COLO668 (cell line): Measurements from ENCODE around the gene SMIM35.
"Not testable (repeated sequence)": the region's sequence is repeated elsewhere in the genome, so short reads cannot be mapped to it uniquely, and the experiment has no call there.

Experiments
- DNase-seq: peaks from one replicate; lab custom pipeline; 2025; ENCODE audit not compliant: unreplicated experiment; lab: John Stamatoyannopoulos, UW

SMIM35 gene

DNA sequence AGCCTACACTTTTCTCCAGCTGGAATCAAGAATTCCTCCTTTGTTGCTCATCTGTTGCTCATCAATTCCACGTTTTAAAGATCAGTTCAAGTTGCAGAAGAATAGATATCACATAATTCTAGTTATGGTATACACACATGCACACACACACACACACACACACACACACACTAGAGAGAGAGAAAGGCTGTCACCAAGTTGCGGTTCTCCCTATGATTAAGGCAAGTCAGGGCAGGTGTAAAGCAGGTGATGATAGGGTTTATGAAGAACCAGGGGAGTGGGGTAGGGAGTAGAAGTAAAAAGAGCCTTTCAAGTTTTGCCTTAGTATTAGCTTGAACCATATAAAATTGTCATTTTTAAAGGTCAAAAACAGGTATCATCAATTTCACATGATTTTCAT, 41.6 kb downstream of the SMIM35 start:
- no peak for DNase-seq

DNA sequence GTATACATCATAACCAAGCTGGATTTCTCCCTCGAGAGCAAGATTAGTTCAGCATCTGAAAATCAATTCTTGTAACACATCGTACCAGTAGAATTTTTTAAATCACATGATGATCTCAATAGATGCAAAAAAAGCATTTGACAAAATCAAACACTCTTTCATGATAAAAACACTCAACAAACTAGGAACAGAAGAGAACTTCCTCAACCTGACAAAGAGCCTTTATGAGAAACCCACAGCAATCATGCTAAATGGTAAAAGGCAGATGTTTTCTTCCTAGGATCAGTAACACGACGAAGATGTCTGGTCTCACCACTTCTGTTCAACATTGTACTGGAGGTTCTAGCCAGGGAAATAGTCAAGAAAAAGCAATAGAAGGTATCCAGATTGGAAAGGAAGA, 44.0 kb downstream of the SMIM35 start:
- DNase-seq: no peak

DNA sequence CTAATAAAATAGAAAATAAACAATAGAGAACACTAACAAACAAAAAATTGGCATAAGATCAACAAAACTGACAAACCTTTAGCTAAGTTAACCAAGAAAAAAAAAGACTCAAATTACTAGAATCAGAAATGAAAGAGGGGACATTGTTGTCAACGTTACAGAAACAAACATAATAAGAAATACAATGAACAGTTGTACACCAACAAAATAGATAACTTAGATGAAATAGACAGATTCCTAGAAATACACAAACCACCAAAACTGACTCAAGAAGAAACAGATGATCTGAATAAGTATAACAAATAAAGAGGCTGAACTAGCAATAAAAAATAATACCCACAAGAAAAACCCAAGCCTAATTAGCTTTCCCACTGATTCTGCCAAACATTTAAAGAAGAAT, 44.6 kb downstream of the SMIM35 start:
- no peak for DNase-seq

DNA sequence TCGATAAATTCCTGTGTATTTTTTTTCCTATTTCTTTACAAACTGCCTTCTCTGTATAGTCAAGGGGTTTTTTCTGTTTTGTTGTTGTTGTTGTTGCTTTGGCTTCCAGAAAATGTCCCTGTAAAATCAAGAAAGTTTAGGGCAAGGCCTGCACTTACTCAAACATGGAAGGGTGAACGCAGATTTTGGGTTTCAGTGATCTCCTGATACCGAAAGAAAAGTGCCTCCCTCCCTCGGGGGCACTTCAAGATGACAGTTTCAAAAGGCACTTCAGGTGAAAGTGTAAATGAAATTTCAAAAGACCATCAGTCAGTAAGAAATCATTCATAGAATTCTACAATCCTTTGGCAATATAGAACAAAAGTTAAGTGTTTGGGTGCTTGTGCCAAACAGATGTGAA, 53.3 kb downstream of the SMIM35 start:
- DNase-seq: no peak

DNA sequence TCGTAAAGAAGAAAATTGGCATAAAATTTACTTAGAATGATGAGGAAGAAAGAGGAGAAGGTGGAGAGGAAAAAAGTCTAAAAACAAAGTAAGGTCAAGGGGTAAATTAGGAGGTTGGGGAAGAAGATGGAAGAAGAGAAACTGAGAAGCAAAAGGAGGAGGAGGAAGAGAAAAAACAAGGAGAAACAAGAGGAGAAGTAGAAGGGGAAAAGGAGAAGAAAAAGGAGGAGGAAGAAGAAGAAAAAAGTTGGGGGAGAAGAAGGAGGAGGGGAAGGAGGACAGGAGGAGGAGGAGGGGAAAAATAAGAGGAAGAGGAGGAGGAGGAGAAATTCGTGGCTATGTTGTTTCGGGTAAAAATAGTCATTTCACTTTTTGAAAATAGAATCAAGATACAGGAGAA, 58.1 kb downstream of the SMIM35 start:
- no peak for DNase-seq

DNA sequence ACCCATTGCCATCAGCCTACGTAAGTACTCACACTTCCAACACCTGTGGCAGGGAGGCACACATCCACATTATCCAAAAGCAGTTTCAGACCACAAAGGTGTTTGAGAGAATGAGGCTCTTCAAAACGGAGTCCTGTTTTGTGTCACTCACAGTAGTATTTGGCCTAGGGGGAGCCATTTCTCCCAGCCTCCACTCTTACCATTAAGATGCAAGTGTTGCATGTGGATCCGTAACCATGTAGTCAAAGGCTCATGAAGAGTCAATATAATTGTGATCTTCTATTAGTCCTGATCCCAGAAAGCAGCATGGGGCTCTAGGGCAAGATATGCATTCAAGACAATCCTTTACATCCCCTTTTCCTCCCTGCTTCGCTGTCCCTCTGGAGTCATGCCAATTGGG, 59.1 kb downstream of the SMIM35 start:
- no peak for DNase-seq

DNA sequence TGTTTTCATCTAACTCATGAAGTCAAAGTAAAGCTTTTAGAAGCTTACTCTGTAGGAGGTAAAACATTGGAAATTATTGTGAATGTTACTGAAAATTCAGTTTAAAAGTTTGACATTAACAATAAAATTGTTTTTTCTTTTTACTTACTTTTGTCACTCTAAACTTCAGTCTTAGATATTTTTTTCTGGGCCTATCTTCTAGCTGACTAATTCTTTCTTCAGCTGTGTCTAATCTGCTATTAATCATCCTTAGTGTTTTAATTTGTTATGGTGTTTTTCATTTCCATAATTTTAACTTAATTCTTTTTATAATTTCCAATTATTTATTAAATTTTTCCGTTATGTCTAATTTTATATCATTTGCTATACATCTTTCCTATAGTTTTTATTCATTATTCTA, 65.6 kb downstream of the SMIM35 start:
- no peak for DNase-seq

DNA sequence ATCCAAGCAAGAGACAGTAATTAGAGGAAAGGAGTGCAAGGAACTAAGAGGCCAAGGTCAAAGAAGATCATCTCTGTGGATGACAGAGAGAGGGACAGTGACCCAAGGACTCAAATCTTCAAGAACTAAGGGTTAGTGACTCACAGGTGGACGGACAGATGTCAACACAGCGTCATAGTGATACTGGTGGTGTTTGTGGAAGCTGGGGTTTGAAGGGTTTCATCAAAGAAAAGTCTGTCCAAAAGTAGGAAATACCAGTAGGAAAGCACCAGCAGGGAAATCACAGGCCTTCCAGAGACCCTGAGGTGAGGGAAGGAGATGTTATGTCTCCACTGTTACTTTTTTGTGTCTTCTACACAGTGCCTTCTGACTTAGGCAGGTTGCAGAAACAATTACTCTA, 68.4 kb downstream of the SMIM35 start:
- DNase-seq: no peak

DNA sequence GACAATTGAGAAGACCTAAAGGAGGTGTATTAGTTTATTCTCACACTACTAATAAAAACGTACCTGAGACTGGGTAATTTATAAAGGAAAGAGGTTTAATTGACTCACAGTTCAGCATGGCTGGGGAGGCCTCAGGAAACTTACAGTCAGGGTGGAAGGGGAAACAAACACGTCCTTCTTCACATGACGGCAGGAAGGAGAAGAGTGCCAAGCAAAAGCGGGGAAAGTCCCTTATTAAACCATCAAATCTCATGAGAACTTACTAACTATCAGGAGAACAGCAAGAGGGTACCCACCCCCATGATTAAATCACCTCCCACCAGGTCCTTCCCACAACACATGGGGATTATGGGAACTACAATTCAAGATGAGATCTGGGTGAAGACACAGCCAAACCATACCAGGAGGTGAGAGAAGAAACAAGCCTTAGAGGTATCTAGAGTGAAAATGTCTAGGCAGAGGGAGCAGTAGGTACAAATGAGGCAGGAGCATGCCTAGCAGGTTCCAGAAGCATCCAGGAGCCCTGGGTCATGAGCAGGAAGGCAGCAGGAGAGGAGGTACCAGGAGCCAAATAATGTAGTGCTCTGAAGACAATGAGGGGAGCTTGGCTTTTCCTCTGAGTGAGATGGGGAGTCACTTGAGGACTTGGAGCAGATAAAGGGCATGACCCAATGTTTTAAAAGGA, 69.0 kb downstream of the SMIM35 start:
- DNase-seq: no peak

DNA sequence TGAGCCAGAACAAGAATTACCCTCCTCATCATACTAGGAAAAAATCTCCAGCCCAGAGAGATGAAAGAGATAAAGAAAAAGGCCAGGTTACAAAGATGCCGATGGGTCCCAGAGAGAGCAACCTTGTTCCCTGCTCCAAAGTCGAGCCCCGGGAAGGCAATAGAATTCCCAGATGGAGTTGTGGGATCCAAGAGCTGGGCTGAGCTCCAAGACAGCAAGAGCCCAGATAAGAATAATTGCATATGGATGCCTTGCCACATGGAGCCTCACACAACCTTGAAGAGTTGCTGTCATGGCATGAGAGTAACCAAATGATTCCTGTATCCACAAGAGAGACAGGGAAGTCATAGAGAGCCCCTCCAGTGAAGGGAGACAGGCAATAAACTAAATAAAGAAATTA, 69.7 kb downstream of the SMIM35 start:
- no peak for DNase-seq

DNA sequence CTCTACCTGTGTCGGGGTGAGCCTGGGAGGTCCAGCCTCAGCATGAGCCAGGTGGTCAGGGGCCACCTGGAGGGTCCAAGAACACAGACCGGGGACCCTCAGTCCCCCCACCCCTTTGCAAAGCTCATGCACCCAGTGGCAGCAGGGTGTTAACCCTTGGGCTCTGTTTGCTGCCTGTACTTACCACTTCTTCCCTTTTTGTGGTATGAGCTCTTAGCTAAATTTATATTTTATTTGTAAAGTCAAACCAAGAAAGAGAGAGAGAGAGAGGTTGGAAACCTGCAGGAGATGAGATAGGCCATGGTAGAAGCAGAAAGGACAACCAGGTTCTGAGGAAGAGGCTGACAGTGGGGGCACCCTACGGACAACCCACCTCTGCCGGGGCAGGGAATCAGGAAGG, 70.7 kb downstream of the SMIM35 start:
- no peak for DNase-seq

DNA sequence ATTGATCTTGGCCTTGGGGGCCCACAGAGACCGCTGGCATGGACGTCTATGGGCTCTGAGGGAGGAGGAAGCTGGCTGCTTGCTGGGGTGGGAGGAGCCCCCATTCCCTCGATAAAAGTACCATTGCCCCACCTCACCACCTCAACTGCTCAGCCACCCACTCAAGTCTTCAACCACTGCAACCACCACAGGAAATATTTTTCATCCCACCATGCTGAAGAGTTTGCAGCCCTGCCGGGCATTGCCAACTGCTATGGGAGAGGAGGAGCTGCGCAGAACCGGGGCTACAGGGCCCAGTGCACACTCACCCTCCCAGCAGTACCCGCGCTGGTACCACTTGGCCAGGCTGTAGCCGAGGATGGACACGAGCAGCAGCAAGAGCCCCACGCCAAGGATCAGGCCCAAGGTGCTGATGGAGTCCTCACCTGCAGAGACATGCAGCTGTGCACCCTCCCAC, 71.3 kb downstream of the SMIM35 start:
- no peak for DNase-seq

DNA sequence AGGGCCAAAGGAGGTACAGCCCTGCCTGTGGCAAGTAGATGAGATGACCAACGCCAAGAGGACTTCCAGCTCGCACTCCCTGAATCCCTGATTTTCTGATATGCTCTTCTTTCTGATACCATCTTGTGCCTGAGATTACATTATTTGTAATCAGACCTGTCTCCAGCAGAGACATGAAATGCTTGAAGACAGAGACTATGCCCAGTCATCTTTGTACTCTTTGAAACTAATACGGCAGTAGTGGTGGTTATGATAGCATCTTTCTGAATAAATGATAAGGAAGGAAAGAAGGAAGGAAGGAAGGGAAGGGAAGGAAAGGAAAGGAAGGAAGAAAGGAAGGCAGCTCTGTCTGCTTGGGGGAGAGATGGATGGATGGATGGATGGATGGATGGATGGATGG, 72.7 kb downstream of the SMIM35 start:
- DNase-seq: no peak

DNA sequence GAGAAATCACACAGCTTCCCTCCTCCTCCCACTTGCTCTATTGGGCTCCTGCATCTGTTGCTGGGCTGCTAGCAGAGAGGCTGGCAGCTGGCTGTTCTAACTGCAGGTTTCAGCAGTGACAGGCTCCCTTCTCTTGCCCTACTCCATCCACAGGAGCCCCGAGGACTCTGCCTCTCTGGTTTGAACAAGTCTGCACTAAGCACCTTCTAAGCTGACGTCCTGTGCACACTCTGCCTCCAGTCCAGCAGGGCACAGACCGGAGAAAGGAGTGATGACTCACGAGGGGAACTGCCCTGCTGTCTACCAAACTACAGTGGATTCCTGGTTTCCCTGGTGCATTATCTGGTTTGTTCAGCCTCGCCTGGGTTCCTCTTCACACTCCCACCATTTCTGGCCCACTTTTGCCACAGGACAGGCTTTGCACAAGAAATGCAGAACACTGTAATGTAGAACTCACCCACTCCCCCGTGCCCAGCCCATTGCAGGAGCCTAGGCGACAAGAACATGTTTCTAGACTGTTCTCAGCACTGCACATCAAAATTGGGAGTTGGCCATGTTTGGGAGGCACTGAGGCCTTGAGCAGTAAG, 74.6 kb downstream of the SMIM35 start:
- no peak for DNase-seq

DNA sequence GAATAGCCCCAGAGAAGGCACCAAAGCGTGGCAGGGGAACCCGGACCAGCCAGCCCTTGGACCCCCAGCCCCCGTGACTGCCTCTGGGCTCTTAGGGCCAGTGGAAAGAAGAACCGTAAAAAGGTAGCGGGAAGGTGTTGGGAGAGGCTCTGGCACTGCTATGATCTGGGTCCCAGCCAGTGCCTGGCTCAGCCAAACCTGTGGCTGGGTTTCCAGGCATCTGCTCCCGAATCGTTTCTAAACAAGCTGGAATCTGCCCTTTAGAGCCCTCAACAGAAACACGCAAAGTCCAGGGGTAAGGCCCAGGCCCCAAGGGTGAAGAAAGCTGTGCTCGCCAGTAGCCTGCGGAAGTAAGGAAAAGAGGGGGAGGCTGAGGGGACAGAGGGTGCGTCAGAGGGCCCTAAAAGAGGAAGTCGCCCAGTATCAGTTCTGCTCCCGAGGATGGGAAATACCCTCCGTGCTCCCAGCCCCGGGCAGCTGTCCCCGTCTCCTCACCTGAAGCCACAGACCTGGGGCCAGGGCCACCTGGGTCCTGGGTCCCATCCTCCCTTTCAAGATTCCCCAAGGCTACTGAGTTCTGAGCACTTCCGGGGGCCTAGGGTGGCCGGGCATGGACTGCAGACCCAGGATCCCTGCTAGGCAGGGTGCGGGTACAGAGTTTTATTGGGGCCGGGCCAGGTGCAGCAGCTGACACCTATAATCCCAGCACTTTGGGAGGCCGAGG, 75.9 kb downstream of the SMIM35 start:
- DNase-seq: no peak

DNA sequence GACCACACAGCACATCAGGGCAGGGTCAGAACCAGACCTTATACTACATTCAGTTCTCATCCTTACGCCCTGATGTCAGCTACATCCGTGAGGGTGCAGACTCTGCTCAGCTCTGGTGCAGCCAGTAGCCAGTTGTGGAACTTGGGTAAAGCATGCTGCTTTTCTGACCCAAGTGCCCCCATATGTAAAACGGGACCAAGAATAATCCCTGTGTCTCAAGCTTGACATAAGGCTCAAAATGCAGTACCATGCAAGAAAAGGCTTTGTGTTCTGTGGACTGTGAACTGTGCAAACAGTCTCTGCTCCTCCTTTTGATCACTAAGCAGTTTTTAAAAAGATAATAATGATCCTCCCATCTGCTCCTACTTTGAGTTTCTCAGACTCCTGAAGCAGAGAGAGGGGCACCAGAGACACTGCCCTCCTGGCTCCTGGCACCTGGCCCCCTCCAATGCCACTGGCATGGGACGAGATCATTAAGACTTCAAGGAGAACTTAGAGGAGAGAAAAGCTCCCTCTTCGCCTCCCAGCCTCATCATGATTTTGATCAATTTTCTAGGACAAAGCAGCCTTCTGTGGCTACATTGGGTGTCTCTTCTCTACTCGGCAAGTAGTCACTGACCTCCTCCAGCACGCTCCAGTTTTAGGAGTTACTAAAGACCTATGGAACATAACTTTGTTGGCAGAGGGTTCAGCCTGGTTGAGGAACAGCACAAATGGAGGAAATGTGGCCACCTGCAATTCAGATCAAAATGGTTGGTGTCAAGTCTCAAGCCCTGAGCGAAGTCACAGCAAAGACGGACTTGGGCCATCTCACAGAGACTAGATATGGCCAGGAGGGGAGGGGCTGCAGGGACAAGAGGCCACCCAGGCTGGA, 76.7 kb downstream of the SMIM35 start:
- no peak for DNase-seq

DNA sequence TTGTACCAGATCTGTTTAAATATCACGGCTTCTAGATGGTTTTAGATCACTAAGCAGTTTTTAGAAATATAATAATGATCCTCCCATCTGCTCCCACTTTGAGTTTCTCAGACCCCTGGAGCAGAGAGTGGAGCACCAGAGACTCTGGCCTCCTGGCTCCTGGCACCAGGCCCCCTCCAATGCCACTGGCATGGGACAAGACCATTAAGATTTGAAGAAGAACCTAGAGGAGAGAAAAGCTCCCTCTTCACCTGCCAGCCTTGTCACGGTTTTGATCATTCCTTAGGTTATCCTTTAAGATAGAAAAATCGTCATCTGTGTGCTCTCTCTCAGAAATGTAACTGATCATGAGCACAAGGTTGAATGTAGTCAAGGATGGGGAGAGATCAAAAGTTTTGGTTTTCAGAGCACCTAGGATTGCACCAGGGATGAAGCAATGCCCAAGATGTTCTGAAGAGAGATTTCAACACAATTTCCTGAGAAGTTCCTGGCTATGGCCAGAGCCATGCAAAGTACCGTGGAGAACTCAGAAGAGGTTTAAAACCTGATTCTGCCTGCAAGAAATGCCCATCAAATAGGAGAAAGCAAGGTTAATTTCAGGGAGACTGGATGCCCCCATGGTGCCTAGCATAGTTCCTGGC, 78.4 kb downstream of the SMIM35 start:
- no peak for DNase-seq

DNA sequence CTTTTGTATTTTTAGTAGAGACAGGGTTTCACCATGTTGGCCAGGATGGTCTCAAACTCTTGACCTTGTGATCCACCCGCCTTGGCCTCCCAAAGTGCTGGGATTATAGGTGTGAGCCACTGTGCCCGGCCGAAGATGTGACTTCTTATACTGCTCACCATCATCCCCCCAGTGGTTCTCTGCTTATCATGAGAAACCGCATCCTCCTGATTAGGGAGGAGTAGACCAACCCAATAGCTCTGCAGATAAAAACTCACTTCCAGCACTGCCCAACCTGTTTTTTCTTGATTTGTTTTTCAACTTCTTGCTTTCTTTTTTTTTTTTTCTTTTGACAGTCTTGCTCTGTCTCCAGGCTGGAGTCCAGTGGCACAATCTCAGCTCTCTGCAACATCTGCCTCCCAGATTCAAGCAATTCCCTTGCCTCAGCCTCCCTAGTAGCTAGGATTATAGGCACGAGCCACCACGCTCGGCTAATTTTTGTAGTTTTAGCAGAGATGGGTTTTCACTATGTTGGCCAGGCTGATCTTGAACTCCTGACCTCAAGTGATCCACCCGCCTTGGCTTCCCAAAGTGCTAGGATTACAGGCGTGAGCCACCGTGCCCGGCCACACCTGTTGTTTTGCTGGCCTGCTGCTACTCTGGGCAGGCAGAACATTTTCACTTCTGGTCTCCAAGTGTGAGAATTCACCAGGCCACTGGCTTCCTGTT, 79.0 kb downstream of the SMIM35 start:
- DNase-seq: not testable (repeated sequence)

DNA sequence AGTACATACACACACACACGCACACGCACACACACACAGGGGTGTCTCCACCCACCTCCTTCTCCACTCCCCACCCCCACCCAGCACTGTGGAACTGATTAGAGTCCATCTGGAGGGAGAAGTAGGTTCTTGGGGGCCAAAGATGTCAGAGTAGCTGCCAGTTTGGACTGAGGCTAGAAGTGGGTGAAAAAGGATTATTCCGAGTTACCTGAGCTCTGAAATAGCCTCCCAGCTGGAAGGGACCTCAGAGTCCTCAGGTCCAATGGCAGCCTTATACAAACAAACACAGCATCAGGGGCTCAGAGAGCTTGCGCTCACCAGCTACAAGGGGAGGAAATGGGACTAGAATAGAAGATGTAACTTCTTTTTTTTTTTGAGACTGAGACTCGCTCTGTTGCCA, 79.7 kb downstream of the SMIM35 start:
- no peak for DNase-seq

DNA sequence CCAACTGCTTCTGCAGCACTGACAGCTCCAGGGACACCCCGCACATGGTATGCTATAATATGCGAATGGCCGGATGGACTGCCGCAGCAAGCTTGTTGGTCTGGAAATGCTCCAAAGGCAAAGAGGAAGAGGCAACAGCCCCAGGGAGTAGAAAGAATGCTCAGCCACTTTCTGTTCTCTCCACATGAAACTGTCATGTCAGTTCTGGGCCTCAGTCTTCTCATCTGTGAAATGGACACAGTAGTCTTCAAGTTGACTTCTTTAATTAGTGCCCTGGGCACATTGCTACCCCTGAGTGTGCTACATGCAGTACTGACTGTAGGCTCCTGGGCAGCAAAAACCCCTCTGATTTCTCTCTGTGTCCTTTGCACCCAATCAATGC, 80.6 kb downstream of the SMIM35 start:
- DNase-seq: no peak
